A673 (cell line): ENCODE results near the gene AP1S2.

ENCODE experiments used
- CTCF ChIP-seq: fragments of 300-800, 200-600 bp; sonication (generic); conservative IDR thresholded peaks from 2 replicates; pipeline ENCODE4 v1.5.1; 2017; ENCODE audit warnings: low read depth, mild to moderate bottlenecking, antibody characterized with exemption, low read length, moderate library complexity, mixed read lengths
- EZH2 ChIP-seq: fragments of 200-600 bp; sonication (generic); IDR thresholded peaks from 2 replicates; pipeline ENCODE4 v1.6.1; 2017; ENCODE audit warnings: borderline replicate concordance, low read depth, mild to moderate bottlenecking, mixed read lengths, antibody characterized with exemption, low read length; ENCODE audit not compliant: poor library complexity, severe bottlenecking

- no peak for TF ChIP-seq CTCF
- TF ChIP-seq EZH2: no peak
Observed at GRCh38 chrX:15860921-15861320, 6.3 kb upstream of the AP1S2 start.
